GM20000 (cell line): ENCODE results near the gene PTPRN2.

ENCODE experiments used
- DNase-seq: peaks from one replicate; pipeline ENCODE4 v3.0.0; 2012; ENCODE audit warnings: low spot score
- CTCF ChIP-seq: IDR thresholded peaks from 2 replicates; pipeline ENCODE4 v1.5.1; 2012; ENCODE audit warnings: mild to moderate bottlenecking, control low read depth; ENCODE audit errors: extremely low read depth, missing control alignments

The PTPRN2 gene

GRCh38 chr7:157521061-157521731 is 1066.4 kb downstream of the PTPRN2 start:
- no peak for DNase-seq
- no peak for TF ChIP-seq CTCF

GRCh38 chr7:157520249-157520648 is 1067.4 kb downstream of the PTPRN2 start:
- DNase-seq: no peak

GRCh38 chr7:157519798-157520244 is 1067.8 kb downstream of the PTPRN2 start:
- DNase-seq: no peak
- TF ChIP-seq CTCF: no peak

More at GRCh38 chr7:157520249-157520648, 1067.4 kb downstream of the PTPRN2 start:
- no peak for TF ChIP-seq CTCF

GRCh38 chr7:157519246-157519645 is 1068.4 kb downstream of the PTPRN2 start:
- no peak for DNase-seq
- no peak for TF ChIP-seq CTCF

DNA sequence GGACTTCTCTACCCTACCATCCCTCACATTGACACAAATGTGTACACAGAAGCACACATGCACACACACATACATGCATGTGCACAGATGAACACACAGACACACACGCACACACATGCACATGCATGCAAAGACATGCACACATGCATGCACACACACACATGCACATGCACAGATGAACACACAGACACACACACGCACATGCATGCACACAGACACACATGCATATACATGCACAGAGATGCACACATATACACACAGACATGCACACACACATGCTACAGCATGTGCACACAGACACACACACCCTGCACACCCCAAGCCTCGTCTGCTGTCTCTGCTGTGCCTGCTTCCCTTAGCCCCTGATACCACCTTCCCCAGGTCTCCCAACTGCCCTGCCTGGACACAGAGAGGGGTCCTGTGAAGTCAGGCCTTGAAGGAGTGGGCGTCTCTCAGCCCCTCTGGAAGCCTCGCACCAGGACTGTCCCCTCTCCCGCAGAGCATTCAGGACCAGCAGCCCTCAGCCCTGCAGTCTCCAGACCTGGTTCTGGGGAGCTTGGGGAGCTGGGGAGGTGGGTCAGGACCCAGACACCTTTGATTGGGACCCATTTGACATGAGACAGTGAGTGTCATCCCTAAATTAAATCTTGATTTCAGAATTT is 1069.0 kb downstream of the PTPRN2 start:
- no peak for TF ChIP-seq CTCF
- DNase-seq: no peak

GRCh38 chr7:157517782-157518513 is 1069.7 kb downstream of the PTPRN2 start:
- TF ChIP-seq CTCF: no peak

More at GRCh38 chr7:157517782-157518513, 1069.7 kb downstream of the PTPRN2 start:
- DNase-seq: no peak
